Retinal pigment epithelial cell (primary cell): ENCODE data around the gene PLCB1.

Experiments used
- DNase-seq: peaks from one replicate; pipeline ENCODE4 v3.0.0-alpha.2; 2010; ENCODE audit warnings: low read depth
- H3K4me3 ChIP-seq: 2 replicates; pipeline ENCODE4 v1.5.1; 2011; ENCODE audit warnings: mild to moderate bottlenecking, low read length, control low read depth, moderate library complexity
- CTCF ChIP-seq: conservative IDR thresholded peaks from 2 replicates; pipeline ENCODE4 v1.5.1; 2011; ENCODE audit warnings: low read depth, low read length, control low read depth, inconsistent platforms

Gene PLCB1

GRCh38 chr20:8225658-8226057 is 93.6 kb downstream of the PLCB1 start:
- no peak overlapping the region for H3K4me3 ChIP-seq
- TF ChIP-seq CTCF = no peak
- DNase-seq = no peak

GRCh38 chr20:8226106-8226505 is 94.0 kb downstream of the PLCB1 start:
- no peak overlapping the region for H3K4me3 ChIP-seq
- TF ChIP-seq CTCF = no peak

GRCh38 chr20:8227293-8227692 is 95.2 kb downstream of the PLCB1 start:
- no peak for TF ChIP-seq CTCF
- DNase-seq = peak; percentile 1
- H3K4me3 ChIP-seq = no peak overlapping the region

More at GRCh38 chr20:8226106-8226505, 94.0 kb downstream of the PLCB1 start:
- no peak for DNase-seq

GRCh38 chr20:8228315-8228714 is 96.2 kb downstream of the PLCB1 start:
- TF ChIP-seq CTCF = no peak
- no peak overlapping the region for H3K4me3 ChIP-seq
- DNase-seq = no peak

GRCh38 chr20:8229090-8229489 is 97.0 kb downstream of the PLCB1 start:
- no peak for TF ChIP-seq CTCF
- no peak overlapping the region for H3K4me3 ChIP-seq
- no peak for DNase-seq

GRCh38 chr20:8231038-8231437 is 99.0 kb downstream of the PLCB1 start:
- no peak for TF ChIP-seq CTCF
- no peak overlapping the region for H3K4me3 ChIP-seq
- no peak for DNase-seq

GRCh38 chr20:8232332-8232731 is 100.3 kb downstream of the PLCB1 start:
- no peak overlapping the region for H3K4me3 ChIP-seq
- no peak for TF ChIP-seq CTCF
- no peak for DNase-seq
